Central memory CD8-positive, alpha-beta T cell (primary cell): Measurements from ENCODE around the gene IGFLR1.

ENCODE experiments used
- ATAC-seq: fragments of 150-1000 bp; cut with Tn5 transposase; replicated peaks from 2 replicates; pipeline ENCODE4 v1.10.0; 2022; ENCODE audit warnings: mild to moderate bottlenecking, moderate FRiP score, moderate number of reproducible peaks; ENCODE audit not compliant: poor library complexity, severe bottlenecking; ENCODE audit errors: extremely low read depth
- DNase-seq, 2 donors: peaks; one replicate each; pipeline ENCODE4 v3.0.0; 2021; ENCODE audit warnings: low spot score in 2 of 2
- H3K27ac Mint-ChIP-seq: one replicate; pipeline ENCODE4 v1.8.0; 2022; ENCODE audit warnings: low read depth, mild to moderate bottlenecking, moderate library complexity, mixed read lengths
- H3K27me3 Mint-ChIP-seq: one replicate; pipeline ENCODE4 v1.8.0; 2022; ENCODE audit warnings: mixed read lengths
- H3K36me3 Mint-ChIP-seq: one replicate; pipeline ENCODE4 v1.8.0; 2022; ENCODE audit warnings: mild to moderate bottlenecking, moderate library complexity, mixed read lengths; ENCODE audit not compliant: insufficient read depth
- H3K4me1 Mint-ChIP-seq: one replicate; pipeline ENCODE4 v1.8.0; 2022; ENCODE audit warnings: mixed read lengths
- H3K4me3 Mint-ChIP-seq: one replicate; pipeline ENCODE4 v1.8.0; 2022; ENCODE audit warnings: mild to moderate bottlenecking, moderate library complexity, mixed read lengths
- H3K9me3 Mint-ChIP-seq: one replicate; pipeline ENCODE4 v1.8.0; 2022; ENCODE audit warnings: mixed read lengths

The IGFLR1 gene

DNA sequence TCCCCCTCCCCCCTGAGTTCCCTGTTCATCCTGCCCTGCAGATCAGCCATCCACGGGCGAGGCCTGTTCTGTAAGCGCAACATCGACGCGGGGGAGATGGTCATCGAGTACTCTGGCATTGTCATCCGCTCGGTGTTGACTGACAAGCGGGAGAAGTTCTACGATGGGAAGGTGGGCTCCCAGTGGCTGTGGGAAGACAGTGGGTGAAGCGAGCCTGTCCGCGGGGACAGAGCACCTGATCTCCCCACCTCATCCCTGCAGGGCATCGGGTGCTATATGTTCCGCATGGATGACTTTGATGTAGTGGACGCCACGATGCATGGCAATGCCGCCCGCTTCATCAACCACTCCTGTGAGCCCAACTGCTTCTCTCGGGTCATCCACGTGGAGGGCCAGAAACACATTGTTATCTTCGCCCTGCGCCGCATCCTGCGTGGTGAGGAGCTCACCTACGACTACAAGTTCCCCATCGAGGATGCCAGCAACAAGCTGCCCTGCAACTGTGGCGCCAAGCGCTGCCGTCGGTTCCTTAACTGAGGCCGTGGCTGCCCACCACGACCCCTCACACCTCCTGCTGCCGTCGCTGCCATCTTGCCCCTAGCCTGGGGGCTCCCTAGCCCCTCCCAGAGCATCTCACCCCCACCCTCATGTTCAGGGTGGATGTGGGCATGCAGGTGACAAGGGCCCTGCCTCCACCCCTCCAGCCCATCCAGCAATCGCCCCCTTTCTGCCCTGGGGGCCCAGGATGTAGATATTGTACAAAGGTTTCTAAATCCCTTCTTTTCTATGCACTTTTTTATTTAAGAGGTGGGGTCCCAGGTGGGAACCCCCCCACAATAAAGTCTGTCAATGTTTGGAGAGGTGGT, 4.0 kb downstream of the IGFLR1 start:
- DNase-seq, result no peak
- peaks cover 28% of the 10 kb centered on the region for H3K36me3 Mint-ChIP-seq
- ATAC-seq, result no peak
- H3K9me3 Mint-ChIP-seq, result no peaks in the 10 kb centered on the region
- peaks cover 47% of the 10 kb centered on the region for H3K4me1 Mint-ChIP-seq
- H3K27ac Mint-ChIP-seq, result peak overlapping the region; percentile 81
- H3K4me3 Mint-ChIP-seq, result peak overlapping the region; percentile 86
- no peaks in the 10 kb centered on the region for H3K27me3 Mint-ChIP-seq

DNA sequence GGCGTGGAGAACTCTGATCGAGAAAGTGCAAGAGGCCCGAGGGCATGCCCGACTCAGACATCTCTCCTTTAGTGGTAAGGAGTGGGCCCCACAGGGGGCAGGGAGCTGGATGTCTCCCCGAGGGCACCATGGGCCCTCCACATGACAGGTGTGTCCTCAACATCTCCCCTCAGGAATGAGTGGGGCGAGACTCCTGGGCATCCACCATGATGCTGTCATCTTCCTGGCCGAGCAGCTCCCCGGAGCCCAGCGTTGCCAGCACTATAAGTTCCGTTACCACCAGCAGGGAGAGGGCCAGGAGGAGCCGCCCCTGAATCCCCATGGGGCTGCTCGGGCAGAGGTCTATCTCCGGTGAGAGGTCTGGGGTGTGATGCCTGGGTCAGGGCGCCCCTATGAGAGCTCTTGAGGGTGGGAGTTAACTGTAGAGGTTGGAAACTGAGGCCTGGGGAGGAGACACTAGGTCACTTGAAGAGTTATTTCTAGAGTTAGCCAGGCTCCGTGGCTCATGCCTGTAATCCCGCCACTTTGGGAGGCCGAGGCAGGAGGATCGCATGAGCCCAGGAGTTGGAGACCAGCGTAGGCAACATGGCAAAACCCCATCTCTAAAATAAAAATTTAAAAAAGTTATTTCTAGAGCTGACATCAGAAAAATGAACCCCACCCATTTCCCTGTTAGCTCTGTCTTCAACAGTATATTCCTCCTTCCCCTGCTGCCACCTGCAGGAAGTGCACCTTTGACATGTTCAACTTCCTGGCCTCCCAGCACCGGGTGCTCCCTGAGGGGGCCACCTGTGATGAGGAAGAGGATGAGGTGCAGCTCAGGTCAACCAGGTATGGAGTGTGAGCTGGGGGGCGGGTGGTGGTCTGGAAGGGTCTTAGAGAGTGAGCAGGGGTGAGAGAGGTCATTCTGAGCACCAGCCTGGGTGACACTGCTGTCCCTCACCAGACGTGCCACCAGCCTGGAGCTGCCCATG, 5.1 kb downstream of the IGFLR1 start:
- Mint-ChIP-seq H3K27me3 (no peaks in the 10 kb centered on the region), H3K27ac (peak overlapping the region; percentile 81), H3K9me3 (no peaks in the 10 kb centered on the region), H3K36me3 (peaks cover 22% of the 10 kb centered on the region), H3K4me3 (no peak overlapping the region), H3K4me1 (peaks cover 40% of the 10 kb centered on the region)
- no peak for ATAC-seq
- DNase-seq, result no peak

GRCh38 chr19:35734889-35735288, 7.4 kb downstream of the IGFLR1 start:
- Mint-ChIP-seq H3K4me1 (peaks cover 42% of the 10 kb centered on the region), H3K9me3 (no peaks in the 10 kb centered on the region), H3K27me3 (no peaks in the 10 kb centered on the region), H3K4me3 (no peak overlapping the region), H3K27ac (peak overlapping the region; percentile 27), H3K36me3 (peaks cover 31% of the 10 kb centered on the region)
- ATAC-seq, result no peak
- no peak for DNase-seq

DNA sequence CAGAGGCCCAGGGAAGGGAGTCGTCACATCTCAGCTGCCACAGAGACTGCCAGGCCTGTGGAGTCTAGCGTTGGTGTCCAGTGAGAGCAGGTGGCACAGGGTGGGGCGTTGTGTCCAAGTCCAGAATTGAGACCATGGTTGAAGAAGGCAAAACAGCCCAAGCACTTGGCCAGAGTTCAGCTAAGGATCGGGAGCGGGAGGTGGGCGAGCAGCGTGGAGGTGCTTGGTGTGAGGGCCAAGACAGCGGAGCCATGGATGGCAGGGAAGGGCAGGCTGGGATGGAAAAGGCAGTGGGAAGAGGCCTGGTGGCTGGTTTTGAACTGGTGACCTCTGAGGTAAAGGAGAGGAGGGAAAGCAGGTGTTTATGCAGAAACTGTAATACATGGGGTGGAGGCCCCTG, 8.0 kb downstream of the IGFLR1 start:
- H3K36me3 Mint-ChIP-seq, result peaks cover 34% of the 10 kb centered on the region
- no peaks in the 10 kb centered on the region for H3K27me3 Mint-ChIP-seq
- ATAC-seq (no peak), DNase-seq (no peak)
- no peak overlapping the region for H3K4me3 Mint-ChIP-seq
- H3K9me3 Mint-ChIP-seq, result no peaks in the 10 kb centered on the region
- H3K27ac Mint-ChIP-seq, result peak overlapping the region; percentile 27
- peaks cover 37% of the 10 kb centered on the region for H3K4me1 Mint-ChIP-seq

- Mint-ChIP-seq H3K4me3 (no peak overlapping the region), H3K9me3 (no peaks in the 10 kb centered on the region), H3K27me3 (no peaks in the 10 kb centered on the region), H3K36me3 (peaks cover 32% of the 10 kb centered on the region), H3K27ac (peak overlapping the region; percentile 27), H3K4me1 (peaks cover 32% of the 10 kb centered on the region)
- ATAC-seq, result no peak
- no peak for DNase-seq
These were observed 8.8 kb downstream of the IGFLR1 start for GRCh38 chr19:35733180-35734125.

GRCh38 chr19:35732540-35733179, 9.6 kb downstream of the IGFLR1 start:
- ATAC-seq (no peak), DNase-seq (no peak)
- H3K36me3 Mint-ChIP-seq, result peaks cover 32% of the 10 kb centered on the region
- no peak overlapping the region for H3K4me3 Mint-ChIP-seq
- H3K4me1 Mint-ChIP-seq, result peaks cover 31% of the 10 kb centered on the region
- H3K27me3 Mint-ChIP-seq, result no peaks in the 10 kb centered on the region
- H3K27ac Mint-ChIP-seq, result no peak overlapping the region
- H3K9me3 Mint-ChIP-seq, result no peaks in the 10 kb centered on the region

GRCh38 chr19:35731779-35732405, 10.4 kb downstream of the IGFLR1 start:
- Mint-ChIP-seq H3K27ac (no peak overlapping the region), H3K36me3 (peaks cover 31% of the 10 kb centered on the region), H3K4me3 (no peak overlapping the region), H3K27me3 (no peaks in the 10 kb centered on the region), H3K9me3 (no peaks in the 10 kb centered on the region), H3K4me1 (peaks cover 26% of the 10 kb centered on the region)
- DNase-seq (no peak), ATAC-seq (no peak)

DNA sequence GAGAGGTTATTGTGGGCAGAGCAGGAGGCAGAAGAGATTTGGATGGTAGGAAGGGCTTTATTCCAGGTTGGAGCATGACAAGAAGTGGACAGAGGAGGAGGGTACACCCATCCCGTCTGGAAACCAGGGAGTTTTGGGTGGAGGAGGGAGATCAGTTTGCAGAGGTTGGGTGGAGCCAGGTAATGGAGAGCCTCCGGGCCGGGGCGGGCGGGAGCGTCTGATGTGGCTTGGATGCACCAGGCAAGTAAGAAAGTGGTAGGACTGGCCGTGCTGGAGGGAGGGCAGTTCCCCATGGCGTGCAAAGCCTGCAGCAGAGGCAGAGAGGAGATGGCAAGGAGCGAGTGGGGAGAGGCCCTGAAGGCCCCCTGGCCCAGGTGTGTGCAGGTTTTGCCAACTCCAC, 10.9 kb downstream of the IGFLR1 start:
- Mint-ChIP-seq H3K27me3 (no peaks in the 10 kb centered on the region), H3K4me1 (peaks cover 26% of the 10 kb centered on the region), H3K36me3 (peaks cover 34% of the 10 kb centered on the region), H3K27ac (no peak overlapping the region), H3K9me3 (no peaks in the 10 kb centered on the region), H3K4me3 (no peak overlapping the region)
- ATAC-seq (no peak), DNase-seq (no peak)

DNA sequence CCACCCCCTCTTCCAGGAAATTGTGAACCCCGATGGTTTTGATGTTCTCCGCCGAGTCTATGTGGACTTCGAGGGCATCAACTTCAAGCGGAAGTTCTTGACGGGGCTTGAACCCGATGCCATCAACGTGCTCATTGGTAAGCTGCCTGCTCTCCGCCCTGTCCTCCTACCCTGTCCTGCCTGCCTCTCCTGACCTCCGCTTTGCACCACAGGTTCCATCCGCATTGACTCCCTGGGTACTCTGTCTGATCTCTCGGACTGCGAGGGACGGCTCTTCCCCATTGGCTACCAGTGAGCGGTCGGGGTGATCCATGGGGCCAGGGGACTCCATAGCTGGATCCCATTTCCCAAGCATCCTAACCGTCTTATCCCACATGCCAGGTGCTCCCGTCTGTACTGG, 11.9 kb downstream of the IGFLR1 start:
- Mint-ChIP-seq H3K4me3 (no peak overlapping the region), H3K27ac (no peak overlapping the region), H3K36me3 (peaks cover 44% of the 10 kb centered on the region), H3K9me3 (no peaks in the 10 kb centered on the region), H3K4me1 (peaks cover 26% of the 10 kb centered on the region), H3K27me3 (no peaks in the 10 kb centered on the region)
- ATAC-seq (no peak), DNase-seq (no peak)

DNA sequence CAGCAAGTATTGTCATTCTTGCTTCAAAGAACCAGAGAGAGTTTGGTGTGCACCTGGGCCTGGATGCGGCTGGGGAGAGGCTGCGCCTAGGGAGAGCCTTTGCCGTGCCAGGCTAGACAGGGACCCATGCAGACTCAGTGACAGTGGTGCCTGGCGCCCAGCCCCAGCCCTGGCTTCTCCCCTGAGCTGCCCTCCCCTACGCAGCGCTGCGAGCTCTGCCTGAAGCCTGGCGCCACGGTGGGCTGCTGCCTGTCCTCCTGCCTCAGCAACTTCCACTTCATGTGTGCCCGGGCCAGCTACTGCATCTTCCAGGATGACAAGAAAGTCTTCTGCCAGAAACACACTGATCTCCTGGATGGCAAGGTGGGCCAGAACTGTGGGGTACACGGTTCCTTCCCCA, 12.5 kb downstream of the IGFLR1 start:
- no peaks in the 10 kb centered on the region for H3K9me3 Mint-ChIP-seq
- peaks cover 25% of the 10 kb centered on the region for H3K4me1 Mint-ChIP-seq
- H3K27me3 Mint-ChIP-seq, result no peaks in the 10 kb centered on the region
- no peak for DNase-seq
- H3K27ac Mint-ChIP-seq, result no peak overlapping the region
- H3K4me3 Mint-ChIP-seq, result no peak overlapping the region
- H3K36me3 Mint-ChIP-seq, result peaks cover 46% of the 10 kb centered on the region
- no peak for ATAC-seq

DNA sequence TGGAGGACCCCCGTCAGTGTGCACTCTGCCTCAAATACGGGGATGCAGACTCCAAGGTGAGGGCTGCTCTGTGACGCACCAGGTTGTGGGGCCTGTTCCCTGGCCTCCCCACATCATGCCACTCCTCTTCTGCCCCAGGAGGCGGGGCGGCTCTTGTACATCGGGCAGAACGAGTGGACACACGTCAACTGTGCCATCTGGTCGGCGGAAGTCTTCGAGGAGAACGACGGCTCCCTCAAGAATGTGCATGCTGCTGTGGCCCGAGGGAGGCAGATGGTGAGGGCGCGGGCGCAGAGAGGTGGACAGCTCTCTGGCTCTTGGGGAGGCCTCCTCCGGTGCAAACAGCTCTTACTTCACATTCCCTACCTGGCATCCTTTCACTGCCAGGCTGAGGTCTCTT, 13.2 kb downstream of the IGFLR1 start:
- DNase-seq (no peak), ATAC-seq (no peak)
- Mint-ChIP-seq H3K36me3 (peaks cover 50% of the 10 kb centered on the region), H3K4me3 (no peak overlapping the region), H3K4me1 (peaks cover 17% of the 10 kb centered on the region), H3K9me3 (no peaks in the 10 kb centered on the region), H3K27ac (peak overlapping the region; percentile 73), H3K27me3 (no peaks in the 10 kb centered on the region)
